ENCODE results near the gene GUCY1A1. TPM values are rescaled to one million over a fixed set of nuclear protein-coding genes. Genes with fewer than 3 reads are reported as not detected.

Gene GUCY1A1
- total RNA-seq = 43.0 TPM
- long read RNA-seq, transcript GUCY1A1-210 (9 exons, 2,656 nt) = major isoform, 6 of 49 reads
- long read RNA-seq, partial matches to known transcripts = 36 of 49 reads
- long read RNA-seq, other reads (novel, unspliced or antisense) = 6 of 49 reads

- Histone ChIP-seq H3K4me3 (peak within 1 kb of the TSS; percentile 85), H3K27me3 (ENCODE audit: low read depth) (peaks cover 3% of the 10 kb centered on the region), H3K4me1 (peaks cover 41% of the 10 kb centered on the region), H3K36me3 (no peaks in the 10 kb centered on the region), H3K27ac (replicated peaks) (peak within 1 kb of the TSS; percentile 97), H3K9me3 (replicated peaks) (no peaks in the 10 kb centered on the region)
- TF ChIP-seq CTCF (IDR thresholded peaks at IDR 0.05; ENCODE audit: borderline replicate concordance) = no peak
- intact Hi-C loops (cut with micrococcal nuclease) = no loop called here
- DNase-seq = peak; percentile 28
Observed at GRCh38 chr4:155666344-155667221, at the start of gene GUCY1A1. Gene GUCY1A1, plus strand, starts transcription at chr4:155666848. Its CDS starts 30,020 bp downstream, at chr4:155696868.

GRCh38 chr4:155617296-155617695 lies 49.4 kb upstream of the GUCY1A1 start:
- no peak for TF ChIP-seq CTCF (IDR thresholded peaks at IDR 0.05; ENCODE audit: borderline replicate concordance)
- intact Hi-C loops (cut with micrococcal nuclease) = no loop called here
- Histone ChIP-seq H3K27ac (replicated peaks) (peak overlapping the region; percentile 64), H3K36me3 (no peaks in the 10 kb centered on the region), H3K4me3 (no peak overlapping the region), H3K9me3 (replicated peaks) (no peaks in the 10 kb centered on the region), H3K4me1 (peaks cover 23% of the 10 kb centered on the region), H3K27me3 (ENCODE audit: low read depth) (no peaks in the 10 kb centered on the region)
- no peak for DNase-seq

GRCh38 chr4:155618183-155618838 lies 48.3 kb upstream of the GUCY1A1 start:
- DNase-seq = no peak
- Histone ChIP-seq H3K4me1 (peaks cover 23% of the 10 kb centered on the region), H3K36me3 (no peaks in the 10 kb centered on the region), H3K4me3 (no peak overlapping the region), H3K9me3 (replicated peaks) (no peaks in the 10 kb centered on the region), H3K27ac (replicated peaks) (peak overlapping the region; percentile 64), H3K27me3 (ENCODE audit: low read depth) (no peaks in the 10 kb centered on the region)
- intact Hi-C loops (cut with micrococcal nuclease) = no loop called here
- no peak for TF ChIP-seq CTCF (IDR thresholded peaks at IDR 0.05; ENCODE audit: borderline replicate concordance)

GRCh38 chr4:155620637-155621036 lies 46.0 kb upstream of the GUCY1A1 start:
- no peak for DNase-seq
- intact Hi-C loops (cut with micrococcal nuclease) = no loop called here
- Histone ChIP-seq H3K4me3 (no peak overlapping the region), H3K4me1 (peaks cover 19% of the 10 kb centered on the region), H3K9me3 (replicated peaks) (no peaks in the 10 kb centered on the region), H3K27ac (replicated peaks) (no peak overlapping the region), H3K36me3 (no peaks in the 10 kb centered on the region), H3K27me3 (ENCODE audit: low read depth) (no peaks in the 10 kb centered on the region)
- no peak for TF ChIP-seq CTCF (IDR thresholded peaks at IDR 0.05; ENCODE audit: borderline replicate concordance)

GRCh38 chr4:155624478-155624877 lies 42.2 kb upstream of the GUCY1A1 start:
- Histone ChIP-seq H3K27ac (replicated peaks) (no peak overlapping the region), H3K36me3 (no peaks in the 10 kb centered on the region), H3K27me3 (ENCODE audit: low read depth) (no peaks in the 10 kb centered on the region), H3K4me1 (peaks cover 12% of the 10 kb centered on the region), H3K9me3 (replicated peaks) (no peaks in the 10 kb centered on the region), H3K4me3 (no peak overlapping the region)
- intact Hi-C loops (cut with micrococcal nuclease) = no loop called here
- DNase-seq = no peak
- no peak for TF ChIP-seq CTCF (IDR thresholded peaks at IDR 0.05; ENCODE audit: borderline replicate concordance)

All from left ventricle myocardium inferior (tissue), 1 donor.